ENCODE measurements around the gene TACR1.

Gene TACR1

GRCh38 chr2:75025633-75026380 is 173.5 kb downstream of the TACR1 start:
- H4K20me1 ChIP-seq (ENCODE audit: insufficient read depth, low read length) = no peaks in the 10 kb centered on the region
- H2AFZ ChIP-seq (ENCODE audit: low read length) = no peak overlapping the region
- no peak overlapping the region for H3K4me3 ChIP-seq (ENCODE audit: low read length)
- no peaks in the 10 kb centered on the region for H3K27me3 ChIP-seq (replicated peaks; ENCODE audit: insufficient read depth, low read length)
- TF ChIP-seq EZH2 (optimal IDR thresholded peaks at IDR 0.05; ENCODE audit: low read depth, low read length) (no peak), EZH2phosphoT487 (IDR thresholded peaks at IDR 0.05; ENCODE audit: low read length) (no peak), CTCF (IDR thresholded peaks at IDR 0.05; ENCODE audit: low read length) (no peak)
- H3K4me1 ChIP-seq (ENCODE audit: low read length) = no peaks in the 10 kb centered on the region
- no peaks in the 10 kb centered on the region for H3K36me3 ChIP-seq (replicated peaks; ENCODE audit: insufficient read depth, low read length)
- H3K9me2 ChIP-seq (replicated peaks; ENCODE audit: insufficient read depth, low read length) = no peaks in the 10 kb centered on the region
- H3K79me2 ChIP-seq (ENCODE audit: low read length) = no peaks in the 10 kb centered on the region
- no peak overlapping the region for H3K9ac ChIP-seq (ENCODE audit: low read length)
- no peak overlapping the region for H3K4me2 ChIP-seq (ENCODE audit: low read depth, low read length)
- H3K27ac ChIP-seq (ENCODE audit: low read length) = no peak overlapping the region
- no peaks in the 10 kb centered on the region for H3F3A ChIP-seq (ENCODE audit: insufficient read depth, low read length)
- no peak for DNase-seq
- no peaks in the 10 kb centered on the region for H3K9me3 ChIP-seq (replicated peaks; ENCODE audit: insufficient read depth, low read length)

- Histone ChIP-seq H3K4me1 (ENCODE audit: low read length) (no peaks in the 10 kb centered on the region), H3K9ac (ENCODE audit: low read length) (no peak overlapping the region), H3K4me3 (ENCODE audit: low read length) (no peak overlapping the region), H3K27me3 (replicated peaks; ENCODE audit: insufficient read depth, low read length) (no peaks in the 10 kb centered on the region), H3K27ac (ENCODE audit: low read length) (no peak overlapping the region), H3K9me2 (replicated peaks; ENCODE audit: insufficient read depth, low read length) (no peaks in the 10 kb centered on the region), H3F3A (ENCODE audit: insufficient read depth, low read length) (no peaks in the 10 kb centered on the region), H4K20me1 (ENCODE audit: insufficient read depth, low read length) (no peaks in the 10 kb centered on the region), H3K36me3 (replicated peaks; ENCODE audit: insufficient read depth, low read length) (no peaks in the 10 kb centered on the region), H3K4me2 (ENCODE audit: low read depth, low read length) (no peak overlapping the region), H3K9me3 (replicated peaks; ENCODE audit: insufficient read depth, low read length) (no peaks in the 10 kb centered on the region), H2AFZ (ENCODE audit: low read length) (no peak overlapping the region), H3K79me2 (ENCODE audit: low read length) (no peaks in the 10 kb centered on the region)
- TF ChIP-seq EZH2phosphoT487 (IDR thresholded peaks at IDR 0.05; ENCODE audit: low read length) = no peak
- no peak for TF ChIP-seq EZH2 (optimal IDR thresholded peaks at IDR 0.05; ENCODE audit: low read depth, low read length)
- TF ChIP-seq CTCF (IDR thresholded peaks at IDR 0.05; ENCODE audit: low read length) = no peak
- DNase-seq = no peak
Observed at GRCh38 chr2:75025216-75025615, 174.1 kb downstream of the TACR1 start.

- no peaks in the 10 kb centered on the region for H3K9me2 ChIP-seq (replicated peaks; ENCODE audit: insufficient read depth, low read length)
- H3K4me3 ChIP-seq (ENCODE audit: low read length) = no peak overlapping the region
- H3K27ac ChIP-seq (ENCODE audit: low read length) = no peak overlapping the region
- H3K36me3 ChIP-seq (replicated peaks; ENCODE audit: insufficient read depth, low read length) = no peaks in the 10 kb centered on the region
- no peaks in the 10 kb centered on the region for H4K20me1 ChIP-seq (ENCODE audit: insufficient read depth, low read length)
- no peak overlapping the region for H3K9ac ChIP-seq (ENCODE audit: low read length)
- no peak overlapping the region for H2AFZ ChIP-seq (ENCODE audit: low read length)
- no peak for DNase-seq
- H3K4me1 ChIP-seq (ENCODE audit: low read length) = no peaks in the 10 kb centered on the region
- no peaks in the 10 kb centered on the region for H3F3A ChIP-seq (ENCODE audit: insufficient read depth, low read length)
- TF ChIP-seq EZH2phosphoT487 (IDR thresholded peaks at IDR 0.05; ENCODE audit: low read length) (no peak), CTCF (IDR thresholded peaks at IDR 0.05; ENCODE audit: low read length) (no peak), EZH2 (optimal IDR thresholded peaks at IDR 0.05; ENCODE audit: low read depth, low read length) (no peak)
- H3K27me3 ChIP-seq (replicated peaks; ENCODE audit: insufficient read depth, low read length) = no peaks in the 10 kb centered on the region
- H3K9me3 ChIP-seq (replicated peaks; ENCODE audit: insufficient read depth, low read length) = no peaks in the 10 kb centered on the region
- H3K4me2 ChIP-seq (ENCODE audit: low read depth, low read length) = no peak overlapping the region
- no peaks in the 10 kb centered on the region for H3K79me2 ChIP-seq (ENCODE audit: low read length)
Observed at GRCh38 chr2:75023666-75024455, 175.5 kb downstream of the TACR1 start.
